GM13976 (cell line): ENCODE measurements around the gene FGF6.

Experiments
- DNase-seq: peaks from one replicate; pipeline ENCODE4 v3.0.0; 2012; ENCODE audit warnings: low spot score
- CTCF ChIP-seq: IDR thresholded peaks from 2 replicates; pipeline ENCODE4 v1.5.1; 2012; ENCODE audit warnings: borderline replicate concordance, mild to moderate bottlenecking; ENCODE audit not compliant: insufficient read depth; ENCODE audit errors: extremely low read depth, missing control alignments, control extremely low read depth
- in situ Hi-C: fragments of 300-500 bp; cut with MboI; formaldehyde crosslinking; loops from one replicate; pipeline ENCODE4 v1.12.0; 2022; ENCODE audit warnings: low sequenced_read_pairs, mixed read lengths, inconsistent platforms; ENCODE audit not compliant: unreplicated experiment

Gene FGF6

GRCh38 chr12:4483885-4484823, 38.5 kb upstream of the FGF6 start:
- DNase-seq = no peak
- in situ Hi-C loops = no loop called here
- no peak for TF ChIP-seq CTCF

GRCh38 chr12:4482936-4483335, 37.3 kb upstream of the FGF6 start:
- TF ChIP-seq CTCF = no peak
- in situ Hi-C loops = no loop called here
- no peak for DNase-seq

DNA sequence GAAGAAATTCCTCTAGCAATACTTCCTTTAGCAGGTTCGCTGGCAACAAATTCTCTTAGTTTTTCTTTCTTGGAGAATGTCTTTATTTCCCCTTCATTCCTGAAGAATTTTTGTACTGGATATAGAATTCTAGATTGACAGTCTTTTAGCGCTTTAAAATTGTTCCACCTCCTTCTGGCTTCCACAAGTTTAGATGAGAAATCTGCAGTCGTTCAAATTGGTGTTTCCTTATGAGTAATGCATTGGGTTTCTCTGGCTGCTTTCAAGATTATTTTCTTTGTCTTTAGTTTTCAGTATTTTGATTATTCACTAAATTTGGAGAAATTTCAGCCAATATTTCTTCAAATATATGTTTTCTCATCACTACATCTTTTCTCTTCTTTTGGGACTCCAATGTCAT, 33.3 kb upstream of the FGF6 start:
- in situ Hi-C loops = no loop called here
- TF ChIP-seq CTCF = no peak
- DNase-seq = no peak

DNA sequence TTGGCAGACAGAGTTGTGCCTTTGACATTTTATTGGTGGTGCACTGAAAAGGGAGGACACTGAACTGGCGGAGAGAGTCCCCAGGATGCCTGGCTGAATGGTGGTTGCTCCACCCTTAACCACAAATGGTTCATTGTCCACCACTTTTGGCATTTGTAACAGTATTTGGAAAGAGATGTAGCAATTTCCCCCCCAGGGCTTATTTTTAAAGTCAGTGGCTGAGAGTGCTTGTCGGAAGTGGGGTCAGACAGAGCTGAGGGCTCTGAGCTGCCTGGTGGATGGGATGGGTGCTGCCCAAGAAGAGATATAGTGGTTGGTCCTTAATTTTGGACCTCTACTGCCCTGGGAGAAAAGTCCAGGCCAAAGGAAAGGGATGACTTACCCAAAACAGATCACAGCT, 31.5 kb upstream of the FGF6 start:
- DNase-seq = no peak
- in situ Hi-C loops = no loop called here
- no peak for TF ChIP-seq CTCF

DNA sequence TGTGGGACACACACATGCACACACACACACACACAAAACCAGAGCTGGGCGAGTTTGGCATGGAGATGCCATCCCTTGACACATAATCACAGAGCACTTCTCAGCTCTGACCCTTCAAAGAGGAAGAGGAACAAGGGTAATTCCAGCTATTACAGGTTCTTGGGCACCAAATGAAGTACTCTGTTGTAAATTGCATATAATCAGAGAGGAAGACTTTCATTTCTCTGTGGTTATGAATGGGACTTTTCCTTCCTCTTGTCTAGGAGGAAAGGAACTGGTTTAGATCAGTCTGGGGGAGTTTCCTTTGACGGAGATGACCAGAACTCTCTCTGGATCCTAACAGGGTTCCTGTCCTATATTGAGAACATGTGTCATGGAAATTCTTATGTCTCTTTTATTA, 26.4 kb upstream of the FGF6 start:
- TF ChIP-seq CTCF = no peak
- DNase-seq = no peak
- in situ Hi-C loops = no loop called here

GRCh38 chr12:4471256-4471655, 25.6 kb upstream of the FGF6 start:
- no peak for DNase-seq
- TF ChIP-seq CTCF = no peak
- in situ Hi-C loops = no loop called here

DNA sequence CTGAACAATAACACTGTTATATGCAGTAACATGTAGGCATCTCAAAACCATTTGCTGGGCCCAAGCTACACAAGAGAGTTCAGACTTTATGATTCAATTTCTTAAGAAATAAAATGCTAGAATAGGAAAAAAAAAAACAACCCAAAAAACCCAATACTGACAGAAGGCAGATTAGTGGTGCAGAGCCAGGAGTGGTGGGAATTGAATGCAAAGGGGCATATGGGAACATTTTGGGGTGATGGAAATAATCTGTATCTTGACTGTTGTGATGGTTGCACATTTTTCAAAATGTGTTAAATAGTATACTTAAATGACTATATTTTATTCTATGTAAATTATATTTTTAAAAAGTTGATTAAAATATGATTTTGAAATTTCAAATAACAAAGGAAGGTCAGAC, 23.4 kb upstream of the FGF6 start:
- in situ Hi-C loops = no loop called here
- TF ChIP-seq CTCF = no peak
- DNase-seq = no peak
